ENCODE data around the gene PHGDH. TPM values are rescaled to one million over a fixed set of nuclear protein-coding genes. Genes with fewer than 3 reads are reported as not detected.

PHGDH gene
- total RNA-seq, 3 donors from 2014 or later (not counting 1 experiment from before 2014, with no cell fraction given), result 1.1 to 6.6 (median 5.8) TPM

DNA sequence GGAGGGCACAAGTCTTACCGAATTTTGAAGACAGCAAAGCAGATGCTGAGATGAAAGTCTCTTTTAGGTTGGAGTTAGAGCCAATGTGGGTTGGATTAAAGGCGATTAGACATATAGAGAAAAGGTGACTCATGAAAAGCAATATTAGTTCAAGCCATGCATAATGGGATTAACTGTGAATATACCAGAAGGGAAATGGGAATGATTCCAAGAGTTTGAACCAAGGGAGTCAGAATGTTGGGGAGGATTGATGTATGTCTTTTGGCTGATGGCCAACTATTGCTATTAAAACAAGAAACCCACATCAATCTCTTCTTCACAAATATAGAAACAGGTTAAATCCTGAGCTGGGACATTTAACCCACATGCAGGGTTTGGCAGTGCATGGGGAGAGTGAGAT, 55.8 kb downstream of the PHGDH start:
- peaks cover 2% of the 10 kb centered on the region for H3K27me3 ChIP-seq (ENCODE audit: control insufficient read depth, insufficient read depth, low read length)
- TF ChIP-seq, protein P1, sequence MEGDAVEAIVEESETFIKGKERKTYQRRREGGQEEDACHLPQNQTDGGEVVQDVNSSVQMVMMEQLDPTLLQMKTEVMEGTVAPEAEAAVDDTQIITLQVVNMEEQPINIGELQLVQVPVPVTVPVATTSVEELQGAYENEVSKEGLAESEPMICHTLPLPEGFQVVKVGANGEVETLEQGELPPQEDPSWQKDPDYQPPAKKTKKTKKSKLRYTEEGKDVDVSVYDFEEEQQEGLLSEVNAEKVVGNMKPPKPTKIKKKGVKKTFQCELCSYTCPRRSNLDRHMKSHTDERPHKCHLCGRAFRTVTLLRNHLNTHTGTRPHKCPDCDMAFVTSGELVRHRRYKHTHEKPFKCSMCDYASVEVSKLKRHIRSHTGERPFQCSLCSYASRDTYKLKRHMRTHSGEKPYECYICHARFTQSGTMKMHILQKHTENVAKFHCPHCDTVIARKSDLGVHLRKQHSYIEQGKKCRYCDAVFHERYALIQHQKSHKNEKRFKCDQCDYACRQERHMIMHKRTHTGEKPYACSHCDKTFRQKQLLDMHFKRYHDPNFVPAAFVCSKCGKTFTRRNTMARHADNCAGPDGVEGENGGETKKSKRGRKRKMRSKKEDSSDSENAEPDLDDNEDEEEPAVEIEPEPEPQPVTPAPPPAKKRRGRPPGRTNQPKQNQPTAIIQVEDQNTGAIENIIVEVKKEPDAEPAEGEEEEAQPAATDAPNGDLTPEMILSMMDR (IDR thresholded peaks at IDR 0.05), result no peak
- no peak overlapping the region for H3K4me3 Mint-ChIP-seq
- no peaks in the 10 kb centered on the region for H3K9me3 Mint-ChIP-seq
- 82% methylated on average over 2 of the region's 2 CpGs for WGBS (ENCODE audit: insufficient coverage)
- no peak overlapping the region for H3K27ac Mint-ChIP-seq
- ATAC-seq, result no peak
- no peaks in the 10 kb centered on the region for H3K9me3 ChIP-seq (ENCODE audit: control insufficient read depth, insufficient read depth, low read length)
- no peaks in the 10 kb centered on the region for H3K36me3 ChIP-seq (ENCODE audit: control insufficient read depth, insufficient read depth, low read length)
- intact Hi-C loops (cut with micrococcal nuclease), result no loop called here
- H3K4me1 ChIP-seq (ENCODE audit: control insufficient read depth, insufficient read depth, low read length), result no peaks in the 10 kb centered on the region
- no peak overlapping the region for H3K27ac ChIP-seq (ENCODE audit: low read length)
- no peak for DNase-seq
- H3K4me3 ChIP-seq (ENCODE audit: low read length), result no peak overlapping the region
- no peaks in the 10 kb centered on the region for H3K4me1 Mint-ChIP-seq
- no peaks in the 10 kb centered on the region for H3K36me3 Mint-ChIP-seq
- peaks cover 11 to 13% of the 10 kb centered on the region in 2 donors for H3K27me3 Mint-ChIP-seq (ENCODE audit: low read depth in 2 of 2)

DNA sequence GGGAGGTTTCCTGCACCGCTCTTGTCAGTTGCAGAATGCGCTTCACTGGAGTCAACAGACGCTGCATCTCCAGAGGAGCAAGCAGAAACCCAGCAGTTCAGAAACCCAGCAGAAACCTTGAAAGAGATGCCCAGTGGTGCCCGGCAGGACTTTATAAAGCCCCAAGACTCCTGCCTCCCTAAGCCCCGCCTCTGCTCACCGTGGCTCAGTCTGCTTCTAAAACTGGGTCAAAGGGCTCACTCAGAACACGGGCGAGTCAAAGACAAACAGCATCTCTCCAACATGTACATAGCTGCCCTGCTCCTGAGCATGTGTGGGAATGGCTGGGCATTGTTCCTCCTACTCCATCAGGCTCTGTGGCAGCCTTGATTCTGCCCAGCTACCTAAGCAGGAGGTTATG, 57.0 kb downstream of the PHGDH start, which contains the start of gene HMGCS2:
TSS of gene HMGCS2 (minus strand) at position 128 of the 400 bp plus-strand sequence. CDS start at position 67, 61 bp downstream.
- ATAC-seq, result no peak
- H3K4me1 ChIP-seq (ENCODE audit: control insufficient read depth, insufficient read depth, low read length), result no peaks in the 10 kb centered on the region
- no peaks in the 10 kb centered on the region for H3K9me3 Mint-ChIP-seq

DNA sequence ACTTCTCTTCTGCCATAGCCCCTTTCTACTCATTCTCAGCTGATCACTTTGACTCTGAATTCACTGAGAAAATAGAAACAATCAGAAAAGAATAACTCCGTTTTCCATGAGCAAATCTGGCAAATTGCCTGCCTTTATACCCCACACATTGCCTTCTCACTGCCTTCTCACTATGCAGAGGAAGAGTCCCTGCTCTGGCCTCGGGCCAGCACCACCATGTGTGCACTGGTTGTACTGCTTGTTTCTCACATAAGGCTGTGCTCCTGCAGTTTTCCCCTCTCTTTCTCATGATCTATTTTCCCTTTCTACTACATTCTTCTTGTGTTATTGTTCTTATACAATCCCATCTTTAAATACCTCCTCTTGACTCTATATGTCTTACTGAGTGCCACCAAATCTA, 59.3 kb downstream of the PHGDH start:
- 63% methylated on average over 2 of the region's 2 CpGs for WGBS (ENCODE audit: insufficient coverage)
- H3K4me1 ChIP-seq (ENCODE audit: control insufficient read depth, insufficient read depth, low read length), result no peaks in the 10 kb centered on the region
- no peaks in the 10 kb centered on the region for H3K9me3 Mint-ChIP-seq

More for the DNA sequence above, 57.0 kb downstream of the PHGDH start, which contains the start of gene HMGCS2:
- Mint-ChIP-seq H3K36me3 (no peaks in the 10 kb centered on the region), H3K4me3 (no peak within 1 kb of the TSS), H3K4me1 (no peaks in the 10 kb centered on the region), H3K27ac (no peak within 1 kb of the TSS), H3K27me3 (ENCODE audit: low read depth in 2 of 2) (peaks cover 16 to 17% of the 10 kb centered on the region in 2 donors)
- Histone ChIP-seq H3K36me3 (ENCODE audit: control insufficient read depth, insufficient read depth, low read length) (no peaks in the 10 kb centered on the region), H3K27ac (ENCODE audit: low read length) (no peak within 1 kb of the TSS), H3K9me3 (ENCODE audit: control insufficient read depth, insufficient read depth, low read length) (no peaks in the 10 kb centered on the region), H3K4me3 (ENCODE audit: low read length) (no peak within 1 kb of the TSS), H3K27me3 (ENCODE audit: control insufficient read depth, insufficient read depth, low read length) (peaks cover 3% of the 10 kb centered on the region)
- TF ChIP-seq, protein P1 (IDR thresholded peaks at IDR 0.05), result no peak
- DNase-seq, result no peak
- intact Hi-C loops (cut with micrococcal nuclease), result no loop called here
- 80% methylated on average over 8 of the region's 8 CpGs for WGBS (ENCODE audit: insufficient coverage)

More for the DNA sequence above, 59.3 kb downstream of the PHGDH start:
- H3K4me1 Mint-ChIP-seq, result no peaks in the 10 kb centered on the region
- Histone ChIP-seq H3K9me3 (ENCODE audit: control insufficient read depth, insufficient read depth, low read length) (no peaks in the 10 kb centered on the region), H3K27me3 (ENCODE audit: control insufficient read depth, insufficient read depth, low read length) (peaks cover 3% of the 10 kb centered on the region), H3K27ac (ENCODE audit: low read length) (no peak overlapping the region), H3K36me3 (ENCODE audit: control insufficient read depth, insufficient read depth, low read length) (no peaks in the 10 kb centered on the region), H3K4me3 (ENCODE audit: low read length) (no peak overlapping the region)
- no peak for ATAC-seq
- peaks cover 11 to 18% of the 10 kb centered on the region in 2 donors for H3K27me3 Mint-ChIP-seq (ENCODE audit: low read depth in 2 of 2)
- intact Hi-C loops (cut with micrococcal nuclease), result no loop called here
- TF ChIP-seq, protein P1 (IDR thresholded peaks at IDR 0.05), result no peak
- H3K36me3 Mint-ChIP-seq, result no peaks in the 10 kb centered on the region
- H3K4me3 Mint-ChIP-seq, result no peak overlapping the region
- H3K27ac Mint-ChIP-seq, result no peak overlapping the region
- no peak for DNase-seq
